Stimulated activated CD8-positive, alpha-beta memory T cell treated with anti-CD3 and anti-CD28 coated beads, Interleukin-7, amount 100 ng/mL, for 24 hours (primary cell): ENCODE measurements around the gene CTXN1.
"Not testable (repeated sequence)": the region's sequence is repeated elsewhere in the genome, so short reads cannot be mapped to it uniquely, and the experiment has no call there.

Experiments
- DNase-seq: peaks from one replicate; pipeline ENCODE4 v3.0.0-alpha.2; 2020; ENCODE audit warnings: low read depth

CTXN1 gene

GRCh38 chr19:7899751-7900378 is 26.1 kb downstream of the CTXN1 start:
- DNase-seq = no peak

- DNase-seq = no peak
These were observed 27.0 kb downstream of the CTXN1 start for GRCh38 chr19:7898967-7899366.

- no peak for DNase-seq
These were observed 28.6 kb downstream of the CTXN1 start for GRCh38 chr19:7897292-7897691.

GRCh38 chr19:7895565-7895964 is 30.4 kb downstream of the CTXN1 start:
- no peak for DNase-seq

- no peak for DNase-seq
These were observed 31.2 kb downstream of the CTXN1 start for GRCh38 chr19:7894612-7895309.

- DNase-seq = not testable (repeated sequence)
These were observed 32.4 kb downstream of the CTXN1 start for GRCh38 chr19:7893362-7894101.

GRCh38 chr19:7888826-7889217 is 37.1 kb downstream of the CTXN1 start:
- no peak for DNase-seq

GRCh38 chr19:7888145-7888825 is 37.6 kb downstream of the CTXN1 start, which contains the start of gene LRRC8E:
TSS of gene LRRC8E (plus strand) at chr19:7888510. CDS start at chr19:7895604, 7,094 bp downstream.
- peak; percentile 18 for DNase-seq

GRCh38 chr19:7887408-7888144 is 38.4 kb downstream of the CTXN1 start:
- DNase-seq = no peak

GRCh38 chr19:7885818-7886217 is 40.1 kb downstream of the CTXN1 start:
- no peak for DNase-seq

- DNase-seq = no peak
These were observed 42.0 kb downstream of the CTXN1 start for GRCh38 chr19:7883796-7884570.

- DNase-seq = no peak
These were observed 42.8 kb downstream of the CTXN1 start for GRCh38 chr19:7883105-7883504.

- no peak for DNase-seq
These were observed 44.0 kb downstream of the CTXN1 start for GRCh38 chr19:7881910-7882309.

- no peak for DNase-seq
These were observed 46.1 kb downstream of the CTXN1 start for GRCh38 chr19:7879836-7880235.

GRCh38 chr19:7879111-7879807 is 46.7 kb downstream of the CTXN1 start:
- no peak for DNase-seq

- DNase-seq = no peak
These were observed 48.6 kb downstream of the CTXN1 start for GRCh38 chr19:7877249-7877836.

GRCh38 chr19:7874897-7875273 is 51.0 kb downstream of the CTXN1 start:
- DNase-seq = no peak
